ENCODE measurements around the gene NOG.

DNA sequence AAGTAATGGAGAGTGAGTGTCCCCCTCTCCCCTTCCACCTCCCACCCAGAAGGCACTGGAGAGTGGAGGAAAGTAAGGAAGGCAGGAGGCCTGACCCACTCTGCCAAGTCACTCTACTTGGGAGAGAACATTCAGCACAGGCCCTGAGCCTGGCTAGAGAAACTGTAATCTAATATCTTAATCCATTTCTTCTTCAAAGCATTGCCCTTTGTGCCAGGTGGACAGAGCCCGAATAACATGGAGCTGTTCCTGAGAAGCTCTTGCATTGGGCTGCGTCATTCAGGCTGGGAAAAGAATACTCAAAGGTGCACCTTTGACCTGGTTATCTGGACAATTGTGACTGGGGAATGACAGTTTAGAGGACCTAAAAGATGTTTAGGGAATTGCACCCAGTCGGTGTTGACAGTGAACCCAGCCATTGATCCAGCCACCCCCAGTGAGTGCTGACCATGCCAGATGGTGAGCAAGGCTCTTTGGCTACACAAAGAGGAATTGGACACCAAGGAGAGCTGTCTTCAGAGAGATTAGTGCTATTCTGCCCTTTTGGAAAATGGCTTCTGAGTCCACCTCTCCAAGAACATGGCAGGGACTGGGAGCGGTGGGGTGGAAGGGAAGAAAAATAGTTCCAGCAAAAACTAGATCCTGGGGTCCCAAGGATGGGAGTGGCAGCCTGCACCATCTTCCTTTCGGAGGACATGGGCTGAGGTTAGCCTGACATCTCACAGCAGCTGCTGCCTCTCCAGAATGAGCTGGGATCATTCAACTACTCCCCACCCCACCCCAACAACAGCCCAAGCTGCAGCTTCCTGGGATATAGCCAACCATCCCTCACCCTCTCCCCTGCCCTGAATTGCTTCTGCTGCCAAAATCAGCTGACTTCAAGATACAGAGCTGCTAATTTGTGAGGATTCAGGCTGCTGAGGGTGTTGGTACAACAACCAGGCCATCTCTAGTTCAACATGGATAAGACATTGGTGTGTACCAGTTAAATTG lies 11.6 kb upstream of the NOG start:
- TF ChIP-seq, protein P1, sequence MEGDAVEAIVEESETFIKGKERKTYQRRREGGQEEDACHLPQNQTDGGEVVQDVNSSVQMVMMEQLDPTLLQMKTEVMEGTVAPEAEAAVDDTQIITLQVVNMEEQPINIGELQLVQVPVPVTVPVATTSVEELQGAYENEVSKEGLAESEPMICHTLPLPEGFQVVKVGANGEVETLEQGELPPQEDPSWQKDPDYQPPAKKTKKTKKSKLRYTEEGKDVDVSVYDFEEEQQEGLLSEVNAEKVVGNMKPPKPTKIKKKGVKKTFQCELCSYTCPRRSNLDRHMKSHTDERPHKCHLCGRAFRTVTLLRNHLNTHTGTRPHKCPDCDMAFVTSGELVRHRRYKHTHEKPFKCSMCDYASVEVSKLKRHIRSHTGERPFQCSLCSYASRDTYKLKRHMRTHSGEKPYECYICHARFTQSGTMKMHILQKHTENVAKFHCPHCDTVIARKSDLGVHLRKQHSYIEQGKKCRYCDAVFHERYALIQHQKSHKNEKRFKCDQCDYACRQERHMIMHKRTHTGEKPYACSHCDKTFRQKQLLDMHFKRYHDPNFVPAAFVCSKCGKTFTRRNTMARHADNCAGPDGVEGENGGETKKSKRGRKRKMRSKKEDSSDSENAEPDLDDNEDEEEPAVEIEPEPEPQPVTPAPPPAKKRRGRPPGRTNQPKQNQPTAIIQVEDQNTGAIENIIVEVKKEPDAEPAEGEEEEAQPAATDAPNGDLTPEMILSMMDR (IDR thresholded peaks at IDR 0.05): no peak
- TF ChIP-seq EP300 (IDR thresholded peaks at IDR 0.05): no peak
- no peak for TF ChIP-seq POLR2A (IDR thresholded peaks at IDR 0.05)
